H1 (cell line): ENCODE results near the gene ANO2. TPM values are rescaled to one million over a fixed set of nuclear protein-coding genes. Genes with fewer than 3 reads are reported as not detected.

ENCODE experiments used
- CTCF ChIA-PET: fragments of 300-600 bp; sonication (Branson Sonifier 250); formaldehyde crosslinking; loops from one replicate; lab custom pipeline; 2021; ENCODE audit not compliant: partially characterized antibody; lab: Charles Lee
- POLR2A ChIA-PET: fragments of 300-600 bp; sonication (Branson Sonifier 250); formaldehyde crosslinking; loops from one replicate; lab custom pipeline; 2021; ENCODE audit warnings: inconsistent platforms; ENCODE audit not compliant: partially characterized antibody; lab: Charles Lee
- DNase-seq, 2 experiments: peaks; one replicate each; pipeline versions ENCODE4 v3.0.0 to v3.0.0-alpha.2; 2010 to 2022; ENCODE audit warnings: low spot score in 2 of 2, low read depth in 1 of 2, mixed read lengths in 1 of 2
- FAIRE-seq: peaks from 2 replicates; lab custom pipeline; 2011; peaks lifted over from hg19 to GRCh38; lab: Jason Lieb, UNC
- H2AFZ ChIP-seq: 2 replicates; pipeline ENCODE4 v1.8.1; 2012; ENCODE audit warnings: low read length, inconsistent platforms
- H2AK5ac ChIP-seq: 2 replicates; pipeline ENCODE4 v1.6.1; 2013; ENCODE audit warnings: low read depth, low read length
- H2BK120ac ChIP-seq: replicated peaks from 2 replicates; pipeline ENCODE3; 2013; ENCODE audit warnings: low read depth, low read length, inconsistent platforms
- H2BK12ac ChIP-seq: 2 replicates; pipeline ENCODE4 v1.6.1; 2013; ENCODE audit warnings: low read depth, low read length
- H2BK15ac ChIP-seq: 2 replicates; pipeline ENCODE4 v1.6.1; 2013; ENCODE audit warnings: low read length
- H2BK20ac ChIP-seq: 2 replicates; pipeline ENCODE4 v1.6.1; 2013; ENCODE audit warnings: low read length
- H2BK5ac ChIP-seq: 2 replicates; pipeline ENCODE4 v1.6.1; 2013; ENCODE audit warnings: low read depth, low read length
- H3K14ac ChIP-seq: 2 replicates; pipeline ENCODE4 v1.6.1; 2013; ENCODE audit warnings: inconsistent platforms; ENCODE audit not compliant: insufficient read length
- H3K18ac ChIP-seq: 2 replicates; pipeline ENCODE4 v1.6.1; 2013; ENCODE audit warnings: low read length; ENCODE audit errors: extremely low read depth
- H3K23ac ChIP-seq: 2 replicates; pipeline ENCODE4 v1.6.1; 2013; ENCODE audit warnings: inconsistent platforms; ENCODE audit not compliant: insufficient read length
- H3K23me2 ChIP-seq: 2 replicates; pipeline ENCODE4 v1.6.1; 2013; ENCODE audit warnings: low read depth, low read length
- H3K27ac ChIP-seq: 2 replicates; pipeline ENCODE4 v1.6.1; 2011; ENCODE audit warnings: low read depth, low read length, inconsistent platforms
- H3K27me3 ChIP-seq, 4 experiments: replicated peaks in 1 of 4; 1 replicate in 1 of 4; 2 replicates in 3 of 4; pipeline versions ENCODE4 v1.6.1 to v1.8.1; 2011 to 2013; ENCODE audit warnings: low read length in 3 of 4, mild to moderate bottlenecking in 3 of 4, inconsistent platforms in 2 of 4, mixed read lengths in 2 of 4, moderate library complexity in 1 of 4; ENCODE audit not compliant: control insufficient read depth in 3 of 4, insufficient read depth in 3 of 4; ENCODE audit errors: extremely low read depth in 1 of 4
- H3K36me3 ChIP-seq, 4 experiments: 2 replicates each; pipeline versions ENCODE4 v1.6.1 to v1.8.1; 2011 to 2013; ENCODE audit warnings: mild to moderate bottlenecking in 4 of 4, low read length in 3 of 4, moderate library complexity in 2 of 4, control low read depth in 1 of 4, inconsistent platforms in 1 of 4; ENCODE audit not compliant: insufficient read depth in 4 of 4, control insufficient read depth in 2 of 4
- H3K4ac ChIP-seq: replicated peaks from 2 replicates; pipeline ENCODE3; 2013; ENCODE audit warnings: low read length, low read depth, mixed read lengths, inconsistent platforms; ENCODE audit not compliant: insufficient read length
- H3K4me1 ChIP-seq, 4 experiments: replicated peaks in 1 of 4; 1 replicate in 1 of 4; 2 replicates in 3 of 4; pipeline versions ENCODE4 v1.6.1 to v1.8.1; 2011 to 2013; ENCODE audit warnings: low read length in 3 of 4, inconsistent platforms in 2 of 4, mixed read lengths in 1 of 4; ENCODE audit not compliant: insufficient read depth in 4 of 4, control insufficient read depth in 3 of 4
- H3K4me2 ChIP-seq, 2 experiments: 2 replicates each; pipeline versions ENCODE4 v1.6.1 to v1.8.1; 2011 to 2013; ENCODE audit warnings: low read depth in 2 of 2, low read length in 2 of 2, control low read depth in 1 of 2, inconsistent platforms in 1 of 2, mild to moderate bottlenecking in 1 of 2; ENCODE audit not compliant: insufficient read depth in 1 of 2
- H3K4me3 ChIP-seq, 4 experiments: fragments of 200-600, 300-600 bp in 1 of 4; sonication (generic), shearing (Covaris generic), sonication (Bioruptor Twin) in 1 of 4; 2 replicates each; pipeline versions ENCODE4 v1.5.1 to v1.8.1; 2011 to 2016; ENCODE audit warnings: low read length in 4 of 4, low read depth in 3 of 4, control low read depth in 2 of 4, inconsistent platforms in 2 of 4, mild to moderate bottlenecking in 2 of 4, mixed read lengths in 1 of 4, moderate library complexity in 1 of 4; ENCODE audit not compliant: insufficient read depth in 2 of 4; ENCODE audit errors: extremely low read depth in 1 of 4
- H3K56ac ChIP-seq: replicated peaks from 2 replicates; pipeline ENCODE3; 2013; ENCODE audit warnings: low read depth, mild to moderate bottlenecking, mixed read lengths, low read length, inconsistent platforms; ENCODE audit not compliant: insufficient read length
- H3K79me1 ChIP-seq: 2 replicates; pipeline ENCODE4 v1.6.1; 2013; ENCODE audit warnings: low read depth, low read length, control low read depth
- H3K79me2 ChIP-seq, 2 experiments: 2 replicates each; pipeline versions ENCODE4 v1.6.1 to v1.8.1; 2012 to 2013; ENCODE audit warnings: low read length in 2 of 2, mild to moderate bottlenecking in 2 of 2, inconsistent platforms in 1 of 2; ENCODE audit not compliant: insufficient read depth in 2 of 2, control insufficient read depth in 1 of 2
- H3K9ac ChIP-seq, 4 experiments: replicated peaks in 1 of 4; 1 replicate in 1 of 4; 2 replicates in 3 of 4; pipeline versions ENCODE4 v1.6.1 to v1.8.1; 2011 to 2013; ENCODE audit warnings: low read depth in 3 of 4, low read length in 3 of 4, control low read depth in 2 of 4, mild to moderate bottlenecking in 2 of 4, moderate library complexity in 2 of 4, inconsistent platforms in 1 of 4; ENCODE audit errors: extremely low read depth in 1 of 4
- H3K9me3 ChIP-seq, 2 experiments: 2 replicates each; pipeline versions ENCODE4 v1.6.1 to v1.8.1; 2012 to 2013; ENCODE audit warnings: mild to moderate bottlenecking in 2 of 2, moderate library complexity in 2 of 2, control low read depth in 1 of 2, inconsistent platforms in 1 of 2, low read depth in 1 of 2, low read length in 1 of 2, mixed read lengths in 1 of 2; ENCODE audit not compliant: insufficient read depth in 2 of 2
- H4K20me1 ChIP-seq, 2 experiments: replicated peaks in 1 of 2; 2 replicates each; pipeline versions ENCODE3 to v1.8.1; 2011 to 2013; ENCODE audit warnings: inconsistent platforms in 2 of 2, low read length in 2 of 2, mild to moderate bottlenecking in 1 of 2; ENCODE audit not compliant: insufficient read depth in 2 of 2, control insufficient read depth in 1 of 2
- H4K5ac ChIP-seq: 2 replicates; pipeline ENCODE4 v1.6.1; 2013; ENCODE audit warnings: low read length, low read depth, mixed read lengths, inconsistent platforms; ENCODE audit not compliant: insufficient read length
- H4K8ac ChIP-seq: 2 replicates; pipeline ENCODE4 v1.8.0; 2013; ENCODE audit warnings: mild to moderate bottlenecking, moderate library complexity, low read length, inconsistent platforms; ENCODE audit not compliant: insufficient read depth; ENCODE audit errors: extremely low read depth
- H4K91ac ChIP-seq: replicated peaks from 2 replicates; pipeline ENCODE3; 2013; ENCODE audit warnings: low read length, mixed read lengths, inconsistent platforms; ENCODE audit not compliant: insufficient read length
- CBX5 ChIP-seq: fragments of 300-800, 300-1000 bp; sonication (generic); IDR thresholded peaks from 2 replicates; pipeline ENCODE4 v1.7.1; 2016; ENCODE audit warnings: antibody characterized with exemption, low read length, low read depth
- CBX8 ChIP-seq: fragments of 300-800, 300-1000 bp; sonication (generic); IDR thresholded peaks from 2 replicates; pipeline ENCODE4 v1.7.1; 2016; ENCODE audit warnings: low read depth, low read length, borderline replicate concordance
- CHD1 ChIP-seq: IDR thresholded peaks from 2 replicates; pipeline ENCODE4 v1.6.1; 2012; ENCODE audit warnings: low read depth, low read length, improper control_type of control experiment
- CREB1 ChIP-seq: IDR thresholded peaks from 2 replicates; pipeline ENCODE4 v1.6.1; 2012; ENCODE audit warnings: inconsistent platforms
- HDAC6 ChIP-seq: IDR thresholded peaks from one replicate; pipeline ENCODE4 v1.7.1; 2012; ENCODE audit warnings: low read depth, mild to moderate bottlenecking, inconsistent platforms, low read length, moderate library complexity
- KDM4A ChIP-seq: IDR thresholded peaks from one replicate; pipeline ENCODE4 v1.7.1; 2012; ENCODE audit warnings: low read depth, mild to moderate bottlenecking, moderate library complexity, low read length, inconsistent platforms; ENCODE audit not compliant: severe bottlenecking
- POU5F1 ChIP-seq: IDR thresholded peaks from 2 replicates; pipeline ENCODE4 v1.6.1; 2011; ENCODE audit warnings: low read depth, mild to moderate bottlenecking, low read length, moderate library complexity
- RBBP5 ChIP-seq: IDR thresholded peaks from 2 replicates; pipeline ENCODE4 v1.7.1; 2012; ENCODE audit warnings: low read depth, mild to moderate bottlenecking, inconsistent platforms, low read length, moderate library complexity, borderline replicate concordance
- RXRA ChIP-seq: IDR thresholded peaks from 2 replicates; pipeline ENCODE4 v1.6.1; 2011; ENCODE audit warnings: low read depth, mild to moderate bottlenecking, low read length, moderate library complexity; ENCODE audit not compliant: insufficient read depth
- SIRT6 ChIP-seq: IDR thresholded peaks from one replicate; pipeline ENCODE4 v1.7.1; 2012; ENCODE audit warnings: low read length, inconsistent platforms
- SP1 ChIP-seq: IDR thresholded peaks from 2 replicates; pipeline ENCODE4 v1.6.1; 2011; ENCODE audit warnings: low read depth, low read length
- SRF ChIP-seq: IDR thresholded peaks from 2 replicates; pipeline ENCODE4 v1.6.1; 2011; ENCODE audit warnings: mild to moderate bottlenecking, low read depth, low read length, moderate library complexity
- TEAD4 ChIP-seq: IDR thresholded peaks from 2 replicates; pipeline ENCODE4 v1.6.1; 2012; ENCODE audit warnings: low read depth, low read length, inconsistent platforms, mixed read lengths
- ZNF274 ChIP-seq: IDR thresholded peaks from 2 replicates; pipeline ENCODE4 v1.7.0; 2012; ENCODE audit warnings: low read length, borderline replicate concordance; ENCODE audit errors: extremely low read depth
- WGBS, 2 experiments: shearing (Covaris generic) in 1 of 2; methylation state at CpG; one replicate each; pipeline versions ENCODE4 v1.1.6 to v1.1.7; 2013 to 2015; ENCODE audit warnings: low lambda C conversion rate in 2 of 2, mixed read lengths in 2 of 2, inconsistent platforms in 1 of 2, low coverage in 1 of 2, missing lambda C conversion rate in 1 of 2; ENCODE audit not compliant: insufficient replicate concordance in 2 of 2, insufficient coverage in 1 of 2, insufficient read length in 1 of 2; ENCODE audit errors: extremely low coverage in 1 of 2, missing lambda C conversion rate in 1 of 2; 5-methylcytosine and 5-hydroxymethylcytosine counted together
- polyA plus RNA-seq, 7 experiments: library from polyadenylated mRNA; depleted of rRNA in 3 of 7; stranded (reverse) in 5 of 7; unstranded in 2 of 7; fragments of >200 nt in 5 of 7; fragments of 200-250 nt in 2 of 7; gene quantifications; 1 replicate in 5 of 7; 2 replicates in 1 of 7; 4 replicates in 1 of 7; pipeline versions ENCODE4 v1.2.1 to v1.2.3, GENCODE V29; 2011 to 2013; ENCODE audit warnings: missing spikeins in 2 of 7, mixed read lengths in 2 of 7
- total RNA-seq: library from RNA; stranded (reverse); fragmentation: NEBNext Ultra II Directional; extraction: Animal tissue kit (Norgen Biotek cat#: 25700); gene quantifications from 2 replicates; pipeline ENCODE4 v1.2.1, GENCODE V29; 2021
- TF ChIP-seq, protein P1 (sequence below): IDR thresholded peaks from 2 replicates; pipeline ENCODE4 v1.6.1; 2012; ENCODE audit warnings: inconsistent platforms

The ANO2 gene
- total and polyA plus RNA-seq, 2 of the 8 experiments (the other 6 are each of a cell fraction or from before 2014, with no cell fraction given), result 1.9 to 5.5 TPM

- Histone ChIP-seq H3K23me2 (no peaks in the 10 kb centered on the region), H3K9me3 (no peaks in the 10 kb centered on the region), H3K18ac (no peak overlapping the region), H2AK5ac (0 out of 2 replicates have a peak overlapping the region, but pooled peaks have one; percentile 8), H3K27me3 (peaks cover 0 to 2% (median 0%) of the 10 kb centered on the region in 4 experiments; a peak in 2 of 7 replicates), H4K8ac (no peak overlapping the region), H3K4me2 (no peak overlapping the region), H2AFZ (no peak overlapping the region), H3K4ac (no peak overlapping the region), H4K20me1 (no peaks in the 10 kb centered on the region), H3K23ac (no peak overlapping the region), H3K36me3 (no peaks in the 10 kb centered on the region), H2BK5ac (peak overlapping the region; percentile 68; the same call in 1 of the 2 replicates), H3K14ac (no peak overlapping the region), H2BK120ac (no peak overlapping the region), H3K4me1 (peaks cover 0 to 10% (median 2%) of the 10 kb centered on the region in 4 experiments; a peak in 2 of 7 replicates), H2BK20ac (no peak overlapping the region), H3K4me3 (no peak overlapping the region), H2BK12ac (no peak overlapping the region), H3K9ac (no peak overlapping the region), H4K91ac (no peak overlapping the region), H3K79me1 (no peaks in the 10 kb centered on the region), H3K27ac (no peak overlapping the region), H4K5ac (no peak overlapping the region), H3K56ac (no peak overlapping the region), H3K79me2 (no peaks in the 10 kb centered on the region), H2BK15ac (0 out of 2 replicates have a peak overlapping the region, but pooled peaks have one; percentile 88)
- FAIRE-seq (no peak), DNase-seq (no peak)
- CTCF ChIA-PET, result interaction anchor here (0.6 kb wide), 1 partner anchor 1131 kb away, joined by 3 read pairs; no protein-coding TSS in a partner anchor
- POLR2A ChIA-PET, result no interaction called here
- WGBS, 2 experiments, result 88% methylated on average over 8 of the region's 8 CpGs; no CpG with 5 or more reads in 1 of the 2 experiments
- TF ChIP-seq CREB1 (no peak), CBX8 (no peak), KDM4A (no peak), SIRT6 (no peak), SRF (no peak), CHD1 (no peak), CBX5 (no peak), ZNF274 (no peak), HDAC6 (no peak), RBBP5 (no peak), SP1 (no peak), TEAD4 (no peak), POU5F1 (no peak), RXRA (no peak)
- TF ChIP-seq, protein P1, sequence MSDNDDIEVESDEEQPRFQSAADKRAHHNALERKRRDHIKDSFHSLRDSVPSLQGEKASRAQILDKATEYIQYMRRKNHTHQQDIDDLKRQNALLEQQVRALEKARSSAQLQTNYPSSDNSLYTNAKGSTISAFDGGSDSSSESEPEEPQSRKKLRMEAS, result no peak
Measured at GRCh38 chr12:5537771-5538170, 407.3 kb downstream of the ANO2 start.
